ENCODE measurements around the gene CDK14. TPM values are rescaled to one million over a fixed set of nuclear protein-coding genes. Genes with fewer than 3 reads are reported as not detected.
A peak's percentile ranks its signal among the peaks of the same experiment; 100 is the strongest.
"Not testable (repeated sequence)": the region's sequence is repeated elsewhere in the genome, so short reads cannot be mapped to it uniquely, and the experiment has no call there.

Gene CDK14
- total RNA-seq, 4 donors from 2014 or later, result 22.2 to 36.3 (median 28.6) TPM

DNA sequence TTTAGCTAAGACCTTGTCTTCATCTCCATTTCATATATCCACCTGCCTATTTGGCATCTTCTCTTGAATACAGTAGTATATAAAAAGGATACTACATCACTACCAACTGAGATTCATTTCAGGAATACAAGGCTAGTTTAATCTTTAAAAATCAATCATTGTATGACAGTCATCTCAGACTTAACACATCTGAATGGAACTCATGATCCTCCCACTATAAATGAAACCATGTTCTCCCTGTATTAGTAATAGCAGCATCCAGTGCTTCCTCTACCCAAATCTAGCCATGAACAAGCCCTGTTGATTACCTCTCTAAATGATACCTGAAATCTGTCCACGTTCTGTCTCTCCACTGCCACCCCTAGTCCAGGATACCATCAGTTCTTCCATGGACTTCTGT lies 196.2 kb downstream of the CDK14 start:
- H3K4me3 ChIP-seq, result no peak overlapping the region
- no peak for DNase-seq (ENCODE audit: low spot score in 2 of 2)
- peaks cover 0 to 12% (median 0%) of the 10 kb centered on the region in 4 donors for H3K9me3 ChIP-seq
- TF ChIP-seq, protein P1, sequence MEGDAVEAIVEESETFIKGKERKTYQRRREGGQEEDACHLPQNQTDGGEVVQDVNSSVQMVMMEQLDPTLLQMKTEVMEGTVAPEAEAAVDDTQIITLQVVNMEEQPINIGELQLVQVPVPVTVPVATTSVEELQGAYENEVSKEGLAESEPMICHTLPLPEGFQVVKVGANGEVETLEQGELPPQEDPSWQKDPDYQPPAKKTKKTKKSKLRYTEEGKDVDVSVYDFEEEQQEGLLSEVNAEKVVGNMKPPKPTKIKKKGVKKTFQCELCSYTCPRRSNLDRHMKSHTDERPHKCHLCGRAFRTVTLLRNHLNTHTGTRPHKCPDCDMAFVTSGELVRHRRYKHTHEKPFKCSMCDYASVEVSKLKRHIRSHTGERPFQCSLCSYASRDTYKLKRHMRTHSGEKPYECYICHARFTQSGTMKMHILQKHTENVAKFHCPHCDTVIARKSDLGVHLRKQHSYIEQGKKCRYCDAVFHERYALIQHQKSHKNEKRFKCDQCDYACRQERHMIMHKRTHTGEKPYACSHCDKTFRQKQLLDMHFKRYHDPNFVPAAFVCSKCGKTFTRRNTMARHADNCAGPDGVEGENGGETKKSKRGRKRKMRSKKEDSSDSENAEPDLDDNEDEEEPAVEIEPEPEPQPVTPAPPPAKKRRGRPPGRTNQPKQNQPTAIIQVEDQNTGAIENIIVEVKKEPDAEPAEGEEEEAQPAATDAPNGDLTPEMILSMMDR (IDR thresholded peaks at IDR 0.05), result no peak
- TF ChIP-seq POLR2A (IDR thresholded peaks at IDR 0.05), result no peak
- TF ChIP-seq EP300 (IDR thresholded peaks at IDR 0.05), result no peak
- H3K27ac ChIP-seq, result no peak overlapping the region
- H3K36me3 ChIP-seq, result peaks cover 0 to 5% (median 0%) of the 10 kb centered on the region in 3 donors
- H3K27me3 ChIP-seq, result no peaks in the 10 kb centered on the region
- peaks cover 0 to 14% (median 0%) of the 10 kb centered on the region in 4 donors for H3K4me1 ChIP-seq
- whole genome bisulfite sequencing, 2 donors, result 96 to 97% methylated on average over 1 of the region's 1 CpG

- not testable (repeated sequence) for H3K4me1 ChIP-seq; H3K4me3 ChIP-seq; H3K27me3 ChIP-seq; DNase-seq (ENCODE audit: low spot score in 2 of 2); H3K36me3 ChIP-seq; H3K27ac ChIP-seq
- H3K9me3 ChIP-seq, result peaks cover 0 to 12% (median 0%) of the 10 kb centered on the region in 4 donors
- 96% methylated on average over 12 of the region's 12 CpGs for WGBS, 2 donors
These were observed 198.1 kb downstream of the CDK14 start for GRCh38 chr7:90794234-90794633.

GRCh38 chr7:90797596-90797995 lies 201.5 kb downstream of the CDK14 start:
- Histone ChIP-seq H3K27ac (no peak overlapping the region), H3K36me3 (peaks cover 0 to 5% (median 0%) of the 10 kb centered on the region in 3 donors), H3K9me3 (peaks cover 0 to 12% (median 0%) of the 10 kb centered on the region in 4 donors), H3K4me3 (no peak overlapping the region), H3K4me1 (no peaks in the 10 kb centered on the region), H3K27me3 (no peaks in the 10 kb centered on the region)
- TF ChIP-seq EP300 (IDR thresholded peaks at IDR 0.05) (no peak), POLR2A (IDR thresholded peaks at IDR 0.05) (no peak)
- TF ChIP-seq, protein P1 (IDR thresholded peaks at IDR 0.05), result no peak
- 79 to 94% methylated on average over 2 of the region's 2 CpGs for WGBS, 2 donors
- DNase-seq (ENCODE audit: low spot score in 2 of 2), result no peak

- Histone ChIP-seq H3K36me3 (peaks cover 0 to 6% (median 0%) of the 10 kb centered on the region in 3 donors), H3K4me3 (no peak overlapping the region), H3K4me1 (no peaks in the 10 kb centered on the region), H3K9me3 (peaks cover 0 to 10% (median 0%) of the 10 kb centered on the region in 4 donors), H3K27me3 (no peaks in the 10 kb centered on the region), H3K27ac (no peak overlapping the region)
- WGBS, 2 donors, result 40 to 52% methylated on average over 1 of the region's 1 CpG
- no peak for DNase-seq (ENCODE audit: low spot score in 2 of 2)
- TF ChIP-seq EP300 (IDR thresholded peaks at IDR 0.05), result no peak
- TF ChIP-seq, protein P1 (IDR thresholded peaks at IDR 0.05), result no peak
- no peak for TF ChIP-seq POLR2A (IDR thresholded peaks at IDR 0.05)
These were observed 208.2 kb downstream of the CDK14 start for GRCh38 chr7:90804370-90804769.

DNA sequence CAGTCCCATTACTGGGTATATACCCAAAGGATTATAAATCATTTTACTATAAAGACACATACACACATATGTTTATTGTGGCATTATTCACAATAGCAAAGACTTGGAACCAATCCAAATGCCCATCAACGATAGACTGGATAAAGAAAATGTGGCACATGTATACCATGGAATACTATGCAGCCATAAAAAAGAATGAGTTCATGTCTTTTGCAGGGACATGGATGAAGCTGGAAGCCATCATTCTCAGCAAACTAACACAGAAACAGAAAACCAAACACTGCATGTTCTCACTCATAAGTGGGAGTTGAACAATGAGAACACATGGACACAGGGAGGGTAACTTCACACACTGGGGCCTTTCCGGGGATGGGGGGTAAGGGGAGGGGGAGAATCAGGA lies 219.4 kb downstream of the CDK14 start:
- H3K27me3 ChIP-seq; DNase-seq (ENCODE audit: low spot score in 2 of 2); H3K4me1 ChIP-seq; H3K27ac ChIP-seq; H3K36me3 ChIP-seq; H3K4me3 ChIP-seq; H3K9me3 ChIP-seq: not testable (repeated sequence)
- WGBS, 2 donors, result 79 to 94% methylated on average over 2 of the region's 2 CpGs

- peak in 1 of 2 donors; percentile 19 for TF ChIP-seq EP300 (IDR thresholded peaks at IDR 0.05)
- TF ChIP-seq, protein P1 (IDR thresholded peaks at IDR 0.05), result no peak
- H3K27me3 ChIP-seq, result no peaks in the 10 kb centered on the region
- 64 to 69% methylated on average over 6 of the region's 6 CpGs for WGBS, 2 donors
- H3K9me3 ChIP-seq, result peaks cover 0 to 4% (median 0%) of the 10 kb centered on the region in 4 donors
- no peak for DNase-seq (ENCODE audit: low spot score in 2 of 2)
- H3K4me3 ChIP-seq, result no peak overlapping the region
- peaks cover 0 to 3% (median 0%) of the 10 kb centered on the region in 4 donors for H3K4me1 ChIP-seq
- H3K27ac ChIP-seq, result peak overlapping the region in 2 of 4 donors; percentile 46 to 75
- H3K36me3 ChIP-seq, result no peaks in the 10 kb centered on the region
These were observed 220.5 kb downstream of the CDK14 start for GRCh38 chr7:90816511-90817142.
